GM23338 (cell line): ENCODE results near the gene ARMC9.

ENCODE experiments used
- CREB1 ChIP-seq: fragments of 250-450 bp; sonication (Bioruptor Pico); IDR thresholded peaks from 2 replicates; pipeline ENCODE4 v1.5.0; 2020; ENCODE audit warnings: low read depth, mild to moderate bottlenecking, moderate library complexity
- CTCF ChIP-seq, 2 experiments: fragments of 200-600 bp in 1 of 2; sonication (generic) in 1 of 2; conservative IDR thresholded peaks; 2 replicates each; pipeline versions ENCODE4 v1.5.1 to v1.6.1; 2016 to 2017; ENCODE audit warnings: antibody characterized with exemption in 2 of 2, low read depth in 2 of 2, mild to moderate bottlenecking in 2 of 2, moderate library complexity in 1 of 2
- EZH2 ChIP-seq: fragments of 200-600 bp; sonication (generic); IDR thresholded peaks from one replicate; pipeline ENCODE4 v1.8.0; 2017; ENCODE audit warnings: antibody characterized with exemption, mild to moderate bottlenecking, low read depth; ENCODE audit not compliant: unreplicated experiment
- EZH2phosphoT487 ChIP-seq: fragments of 200-600 bp; sonication (generic); IDR thresholded peaks from one replicate; pipeline ENCODE4 v1.8.1; 2018; ENCODE audit warnings: antibody characterized with exemption; ENCODE audit not compliant: unreplicated experiment
- JUNB ChIP-seq: IDR thresholded peaks from one replicate; pipeline ENCODE4 v1.6.1; 2016; ENCODE audit warnings: antibody characterized with exemption; ENCODE audit not compliant: unreplicated experiment
- NANOG ChIP-seq: IDR thresholded peaks from 2 replicates; pipeline ENCODE4 v1.6.1; 2016; ENCODE audit warnings: antibody characterized with exemption, borderline replicate concordance
- POLR2AphosphoS5 ChIP-seq: IDR thresholded peaks from 2 replicates; pipeline ENCODE4 v1.6.1; 2016; ENCODE audit warnings: antibody characterized with exemption, low read depth
- REST ChIP-seq: IDR thresholded peaks from one replicate; pipeline ENCODE4 v1.6.1; 2018; ENCODE audit warnings: antibody characterized with exemption; ENCODE audit not compliant: unreplicated experiment
- ZNF114 ChIP-seq: fragments of 250-450 bp; sonication (Bioruptor Pico); IDR thresholded peaks from 2 replicates; pipeline ENCODE4 v1.5.0; 2020; ENCODE audit warnings: mild to moderate bottlenecking, moderate library complexity
- ZNF331 ChIP-seq: fragments of 250-450 bp; sonication (Bioruptor Pico); IDR thresholded peaks from 2 replicates; pipeline ENCODE4 v1.5.0; 2020; ENCODE audit warnings: low read depth, mild to moderate bottlenecking, moderate library complexity
- TF ChIP-seq, protein P1 (sequence below): IDR thresholded peaks from 2 replicates; pipeline ENCODE4 v1.6.1; 2016; ENCODE audit warnings: antibody characterized with exemption
- TF ChIP-seq, protein P2 (sequence below): fragments of 250-450 bp; sonication (Bioruptor Pico); IDR thresholded peaks from 2 replicates; pipeline ENCODE4 v1.5.0; 2020; ENCODE audit warnings: mild to moderate bottlenecking, moderate library complexity

DNA sequence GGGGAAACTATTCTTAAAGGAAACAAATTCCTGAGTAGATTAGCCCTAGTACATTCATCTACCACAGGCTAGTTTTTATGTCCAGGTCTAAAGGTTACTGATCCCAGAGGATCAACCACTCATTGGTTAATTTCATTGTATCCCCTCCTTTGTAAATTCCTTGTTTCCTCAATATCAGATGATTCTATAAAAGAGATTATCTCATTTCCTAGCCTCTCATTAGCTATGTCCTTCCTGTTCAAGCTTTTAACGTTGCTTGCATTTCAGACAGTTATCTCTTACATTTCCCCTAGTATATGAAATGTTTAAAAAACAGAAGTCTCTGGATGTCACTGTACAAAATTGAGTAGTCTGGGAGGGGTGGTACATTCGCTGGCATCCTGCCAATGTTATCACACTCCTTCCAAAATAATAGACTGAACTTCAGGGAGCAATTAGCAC, 24.2 kb upstream of the ARMC9 start:
- TF ChIP-seq EZH2 (no peak), ZNF114 (CRISPR knock-in tag) (no peak), POLR2AphosphoS5 (no peak), REST (no peak), EZH2phosphoT487 (no peak), CTCF (conservative IDR thresholded peaks at IDR 0.05; ENCODE audit: low read depth in 2 of 2) (no peak), CREB1 (CRISPR knock-in tag) (no peak), ZNF331 (CRISPR knock-in tag) (no peak), JUNB (no peak), NANOG (no peak)
- TF ChIP-seq, protein P1, sequence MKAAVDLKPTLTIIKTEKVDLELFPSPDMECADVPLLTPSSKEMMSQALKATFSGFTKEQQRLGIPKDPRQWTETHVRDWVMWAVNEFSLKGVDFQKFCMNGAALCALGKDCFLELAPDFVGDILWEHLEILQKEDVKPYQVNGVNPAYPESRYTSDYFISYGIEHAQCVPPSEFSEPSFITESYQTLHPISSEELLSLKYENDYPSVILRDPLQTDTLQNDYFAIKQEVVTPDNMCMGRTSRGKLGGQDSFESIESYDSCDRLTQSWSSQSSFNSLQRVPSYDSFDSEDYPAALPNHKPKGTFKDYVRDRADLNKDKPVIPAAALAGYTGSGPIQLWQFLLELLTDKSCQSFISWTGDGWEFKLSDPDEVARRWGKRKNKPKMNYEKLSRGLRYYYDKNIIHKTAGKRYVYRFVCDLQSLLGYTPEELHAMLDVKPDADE = no peak
- TF ChIP-seq, protein P2, sequence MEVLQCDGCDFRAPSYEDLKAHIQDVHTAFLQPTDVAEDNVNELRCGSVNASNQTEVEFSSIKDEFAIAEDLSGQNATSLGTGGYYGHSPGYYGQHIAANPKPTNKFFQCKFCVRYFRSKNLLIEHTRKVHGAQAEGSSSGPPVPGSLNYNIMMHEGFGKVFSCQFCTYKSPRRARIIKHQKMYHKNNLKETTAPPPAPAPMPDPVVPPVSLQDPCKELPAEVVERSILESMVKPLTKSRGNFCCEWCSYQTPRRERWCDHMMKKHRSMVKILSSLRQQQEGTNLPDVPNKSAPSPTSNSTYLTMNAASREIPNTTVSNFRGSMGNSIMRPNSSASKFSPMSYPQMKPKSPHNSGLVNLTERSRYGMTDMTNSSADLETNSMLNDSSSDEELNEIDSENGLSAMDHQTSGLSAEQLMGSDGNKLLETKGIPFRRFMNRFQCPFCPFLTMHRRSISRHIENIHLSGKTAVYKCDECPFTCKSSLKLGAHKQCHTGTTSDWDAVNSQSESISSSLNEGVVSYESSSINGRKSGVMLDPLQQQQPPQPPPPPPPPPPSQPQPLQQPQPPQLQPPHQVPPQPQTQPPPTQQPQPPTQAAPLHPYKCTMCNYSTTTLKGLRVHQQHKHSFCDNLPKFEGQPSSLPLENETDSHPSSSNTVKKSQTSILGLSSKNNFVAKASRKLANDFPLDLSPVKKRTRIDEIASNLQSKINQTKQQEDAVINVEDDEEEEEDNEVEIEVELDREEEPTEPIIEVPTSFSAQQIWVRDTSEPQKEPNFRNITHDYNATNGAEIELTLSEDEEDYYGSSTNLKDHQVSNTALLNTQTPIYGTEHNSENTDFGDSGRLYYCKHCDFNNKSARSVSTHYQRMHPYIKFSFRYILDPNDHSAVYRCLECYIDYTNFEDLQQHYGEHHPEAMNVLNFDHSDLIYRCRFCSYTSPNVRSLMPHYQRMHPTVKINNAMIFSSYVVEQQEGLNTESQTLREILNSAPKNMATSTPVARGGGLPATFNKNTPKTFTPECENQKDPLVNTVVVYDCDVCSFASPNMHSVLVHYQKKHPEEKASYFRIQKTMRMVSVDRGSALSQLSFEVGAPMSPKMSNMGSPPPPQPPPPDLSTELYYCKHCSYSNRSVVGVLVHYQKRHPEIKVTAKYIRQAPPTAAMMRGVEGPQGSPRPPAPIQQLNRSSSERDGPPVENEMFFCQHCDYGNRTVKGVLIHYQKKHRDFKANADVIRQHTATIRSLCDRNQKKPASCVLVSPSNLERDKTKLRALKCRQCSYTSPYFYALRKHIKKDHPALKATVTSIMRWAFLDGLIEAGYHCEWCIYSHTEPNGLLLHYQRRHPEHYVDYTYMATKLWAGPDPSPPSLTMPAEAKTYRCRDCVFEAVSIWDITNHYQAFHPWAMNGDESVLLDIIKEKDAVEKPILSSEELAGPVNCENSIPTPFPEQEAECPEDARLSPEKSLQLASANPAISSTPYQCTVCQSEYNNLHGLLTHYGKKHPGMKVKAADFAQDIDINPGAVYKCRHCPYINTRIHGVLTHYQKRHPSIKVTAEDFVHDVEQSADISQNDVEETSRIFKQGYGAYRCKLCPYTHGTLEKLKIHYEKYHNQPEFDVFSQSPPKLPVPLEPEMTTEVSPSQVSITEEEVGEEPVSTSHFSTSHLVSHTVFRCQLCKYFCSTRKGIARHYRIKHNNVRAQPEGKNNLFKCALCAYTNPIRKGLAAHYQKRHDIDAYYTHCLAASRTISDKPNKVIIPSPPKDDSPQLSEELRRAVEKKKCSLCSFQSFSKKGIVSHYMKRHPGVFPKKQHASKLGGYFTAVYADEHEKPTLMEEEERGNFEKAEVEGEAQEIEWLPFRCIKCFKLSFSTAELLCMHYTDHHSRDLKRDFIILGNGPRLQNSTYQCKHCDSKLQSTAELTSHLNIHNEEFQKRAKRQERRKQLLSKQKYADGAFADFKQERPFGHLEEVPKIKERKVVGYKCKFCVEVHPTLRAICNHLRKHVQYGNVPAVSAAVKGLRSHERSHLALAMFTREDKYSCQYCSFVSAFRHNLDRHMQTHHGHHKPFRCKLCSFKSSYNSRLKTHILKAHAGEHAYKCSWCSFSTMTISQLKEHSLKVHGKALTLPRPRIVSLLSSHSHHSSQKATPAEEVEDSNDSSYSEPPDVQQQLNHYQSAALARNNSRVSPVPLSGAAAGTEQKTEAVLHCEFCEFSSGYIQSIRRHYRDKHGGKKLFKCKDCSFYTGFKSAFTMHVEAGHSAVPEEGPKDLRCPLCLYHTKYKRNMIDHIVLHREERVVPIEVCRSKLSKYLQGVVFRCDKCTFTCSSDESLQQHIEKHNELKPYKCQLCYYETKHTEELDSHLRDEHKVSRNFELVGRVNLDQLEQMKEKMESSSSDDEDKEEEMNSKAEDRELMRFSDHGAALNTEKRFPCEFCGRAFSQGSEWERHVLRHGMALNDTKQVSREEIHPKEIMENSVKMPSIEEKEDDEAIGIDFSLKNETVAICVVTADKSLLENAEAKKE (CRISPR knock-in tag) = no peak
